Activated CD8-positive, alpha-beta memory T cell treated with anti-CD3 and anti-CD28 coated beads, Interleukin-2, amount 50 U/mL, for 1 hour (primary cell): ENCODE measurements around the gene SH3TC2.
"Not testable (repeated sequence)": the region's sequence is repeated elsewhere in the genome, so short reads cannot be mapped to it uniquely, and the experiment has no call there.

Source experiments
- DNase-seq: peaks from one replicate; pipeline ENCODE4 v3.0.0-alpha.2; 2020; ENCODE audit errors: extremely low read depth

Gene SH3TC2

GRCh38 chr5:149063017-149063687 is at the start of gene SH3TC2:
TSS of gene SH3TC2 (minus strand) at chr5:149063062. CDS start at chr5:149063022, 40 bp downstream.
- no peak for DNase-seq

- no peak for DNase-seq
These were observed 47.5 kb upstream of the SH3TC2 start for GRCh38 chr5:149110406-149110805.

GRCh38 chr5:149108651-149109280 is 45.9 kb upstream of the SH3TC2 start:
- no peak for DNase-seq

- no peak for DNase-seq
These were observed 37.5 kb upstream of the SH3TC2 start for GRCh38 chr5:149100331-149100730.

- DNase-seq, result no peak
These were observed 37.1 kb upstream of the SH3TC2 start for GRCh38 chr5:149099920-149100319.

GRCh38 chr5:149094996-149095395 is 32.1 kb upstream of the SH3TC2 start:
- DNase-seq, result no peak

GRCh38 chr5:149093625-149094024 is 30.8 kb upstream of the SH3TC2 start:
- no peak for DNase-seq

GRCh38 chr5:149089796-149090195 is 26.9 kb upstream of the SH3TC2 start:
- DNase-seq, result no peak

GRCh38 chr5:149088686-149089085 is 25.8 kb upstream of the SH3TC2 start:
- no peak for DNase-seq

GRCh38 chr5:149083846-149084245 is 21.0 kb upstream of the SH3TC2 start:
- no peak for DNase-seq

- DNase-seq, result no peak
These were observed 19.4 kb upstream of the SH3TC2 start for GRCh38 chr5:149082271-149082670.

- DNase-seq, result no peak
These were observed 17.4 kb upstream of the SH3TC2 start for GRCh38 chr5:149080294-149080693.

- DNase-seq, result no peak
These were observed 17.0 kb upstream of the SH3TC2 start for GRCh38 chr5:149079883-149080282.

- DNase-seq, result not testable (repeated sequence)
These were observed 11.2 kb upstream of the SH3TC2 start for GRCh38 chr5:149074071-149074470.

GRCh38 chr5:149073213-149073612 is 10.4 kb upstream of the SH3TC2 start:
- DNase-seq, result no peak

GRCh38 chr5:149072791-149073190 is 9.9 kb upstream of the SH3TC2 start:
- no peak for DNase-seq

- DNase-seq, result no peak
These were observed 9.5 kb upstream of the SH3TC2 start for GRCh38 chr5:149072376-149072775.

- no peak for DNase-seq
These were observed 8.9 kb upstream of the SH3TC2 start for GRCh38 chr5:149071756-149072155.

- DNase-seq, result no peak
These were observed 8.4 kb upstream of the SH3TC2 start for GRCh38 chr5:149071216-149071615.

GRCh38 chr5:149069711-149070110 is 6.8 kb upstream of the SH3TC2 start:
- no peak for DNase-seq

- no peak for DNase-seq
These were observed 1.1 kb upstream of the SH3TC2 start for GRCh38 chr5:149063896-149064478.

- no peak for DNase-seq
These were observed 368 bp downstream of the SH3TC2 start for GRCh38 chr5:149062371-149063016.

- DNase-seq, result no peak
These were observed 1.5 kb downstream of the SH3TC2 start for GRCh38 chr5:149061341-149061740.
